Activated CD4-positive, alpha-beta T cell treated with anti-CD3 and anti-CD28 coated beads, Interleukin-2, amount 50 U/mL, for 48 hours (primary cell): ENCODE data around the gene SAMD3.
"Not testable (repeated sequence)": the region's sequence is repeated elsewhere in the genome, so short reads cannot be mapped to it uniquely, and the experiment has no call there.

Experiments used
- DNase-seq, 2 experiments: peaks; one replicate each; pipeline ENCODE4 v3.0.0-alpha.2; 2020

SAMD3 gene

GRCh38 chr6:130129762-130130246 lies 92.9 kb downstream of the SAMD3 start:
- no peak for DNase-seq

- DNase-seq = no peak
These were observed 94.4 kb downstream of the SAMD3 start for GRCh38 chr6:130128326-130128725.

GRCh38 chr6:130127195-130127594 lies 95.6 kb downstream of the SAMD3 start:
- DNase-seq = no peak

GRCh38 chr6:130122243-130122642 lies 100.5 kb downstream of the SAMD3 start:
- DNase-seq = no peak

GRCh38 chr6:130120731-130121130 lies 102.0 kb downstream of the SAMD3 start:
- DNase-seq = no peak

GRCh38 chr6:130119211-130119610 lies 103.5 kb downstream of the SAMD3 start:
- no peak for DNase-seq

GRCh38 chr6:130118236-130118635 lies 104.5 kb downstream of the SAMD3 start:
- no peak for DNase-seq

GRCh38 chr6:130117187-130117701 lies 105.5 kb downstream of the SAMD3 start:
- not testable (repeated sequence) for DNase-seq

- no peak for DNase-seq
These were observed 106.5 kb downstream of the SAMD3 start for GRCh38 chr6:130116273-130116672.

GRCh38 chr6:130115036-130115435 lies 107.7 kb downstream of the SAMD3 start:
- no peak for DNase-seq

- DNase-seq = no peak
These were observed 109.5 kb downstream of the SAMD3 start for GRCh38 chr6:130113201-130113710.

- DNase-seq = no peak
These were observed 111.7 kb downstream of the SAMD3 start for GRCh38 chr6:130111031-130111430.

GRCh38 chr6:130107710-130108109 lies 115.0 kb downstream of the SAMD3 start:
- DNase-seq = no peak

GRCh38 chr6:130105996-130106704 lies 116.6 kb downstream of the SAMD3 start:
- DNase-seq = no peak

- no peak for DNase-seq
These were observed 123.6 kb downstream of the SAMD3 start for GRCh38 chr6:130099119-130099518.

GRCh38 chr6:130098317-130098716 lies 124.4 kb downstream of the SAMD3 start:
- DNase-seq = no peak
